ENCODE results near the gene GSE1. TPM values are rescaled to one million over a fixed set of nuclear protein-coding genes. Genes with fewer than 3 reads are reported as not detected.

Gene GSE1
- total and polyA plus RNA-seq, 9 of the 15 experiments (the other 6 are each of a cell fraction or from before 2014, with no cell fraction given), result 12.2 to 244 (median 57.9) TPM

GRCh38 chr16:85571813-85572619 is 41.1 kb upstream of the GSE1 start (continued):
- no peak for TF ChIP-seq PREB (CRISPR knock-in tag; IDR thresholded peaks at IDR 0.05)
- TF ChIP-seq SMARCC2 (IDR thresholded peaks at IDR 0.05; ENCODE audit: low read depth), result no peak
- no peak for TF ChIP-seq ZBTB43 (CRISPR knock-in tag; IDR thresholded peaks at IDR 0.05)
- no peak for TF ChIP-seq HNRNPL (IDR thresholded peaks at IDR 0.05; ENCODE audit: low read depth, low read length)
- no peak for TF ChIP-seq BRD4 (IDR thresholded peaks at IDR 0.05)
- peak; percentile 60; the same call in 1 of the 2 replicates for TF ChIP-seq ARID2 (IDR thresholded peaks at IDR 0.05)
- peak; percentile 97; the same call in 1 of the 2 replicates for TF ChIP-seq DNMT1 (IDR thresholded peaks at IDR 0.05)
- TF ChIP-seq GTF2E2 (tag; IDR thresholded peaks at IDR 0.05), result no peak
- TF ChIP-seq SMARCA4 (IDR thresholded peaks at IDR 0.05), result peak; percentile 58
- no peak for TF ChIP-seq POU5F1 (IDR thresholded peaks at IDR 0.05; ENCODE audit: borderline replicate concordance, low read depth, low read length, partially characterized antibody)
- TF ChIP-seq RCOR1 (IDR thresholded peaks at IDR 0.05; ENCODE audit: borderline replicate concordance in 1 of 2, low read depth in 2 of 2, low read length in 2 of 2), result no peak
- no peak for TF ChIP-seq HDAC2 (IDR thresholded peaks at IDR 0.05)
- TF ChIP-seq ZBTB2 (IDR thresholded peaks at IDR 0.05), result peak; percentile 75
- TF ChIP-seq NR2F6 (CRISPR knock-in tag; IDR thresholded peaks at IDR 0.05), result no peak
- TF ChIP-seq ZBED1 (IDR thresholded peaks at IDR 0.05), result no peak
- no peak for TF ChIP-seq PPARD (CRISPR knock-in tag; IDR thresholded peaks at IDR 0.05)
